H1 (cell line): Measurements from ENCODE around the gene ENTREP3. TPM values are rescaled to one million over a fixed set of nuclear protein-coding genes. Genes with fewer than 3 reads are reported as not detected.

Source experiments
- CTCF ChIA-PET: fragments of 300-600 bp; sonication (Branson Sonifier 250); formaldehyde crosslinking; loops from one replicate; lab custom pipeline; 2021; ENCODE audit not compliant: partially characterized antibody; lab: Charles Lee
- POLR2A ChIA-PET: fragments of 300-600 bp; sonication (Branson Sonifier 250); formaldehyde crosslinking; loops from one replicate; lab custom pipeline; 2021; ENCODE audit warnings: inconsistent platforms; ENCODE audit not compliant: partially characterized antibody; lab: Charles Lee
- DNase-seq, 2 experiments: peaks; one replicate each; pipeline versions ENCODE4 v3.0.0 to v3.0.0-alpha.2; 2010 to 2022; ENCODE audit warnings: low spot score in 2 of 2, low read depth in 1 of 2, mixed read lengths in 1 of 2
- FAIRE-seq: peaks from 2 replicates; lab custom pipeline; 2011; peaks lifted over from hg19 to GRCh38; lab: Jason Lieb, UNC
- H2AFZ ChIP-seq: 2 replicates; pipeline ENCODE4 v1.8.1; 2012; ENCODE audit warnings: low read length, inconsistent platforms
- H2AK5ac ChIP-seq: 2 replicates; pipeline ENCODE4 v1.6.1; 2013; ENCODE audit warnings: low read depth, low read length
- H2BK120ac ChIP-seq: replicated peaks from 2 replicates; pipeline ENCODE3; 2013; ENCODE audit warnings: low read depth, low read length, inconsistent platforms
- H2BK12ac ChIP-seq: 2 replicates; pipeline ENCODE4 v1.6.1; 2013; ENCODE audit warnings: low read depth, low read length
- H2BK15ac ChIP-seq: 2 replicates; pipeline ENCODE4 v1.6.1; 2013; ENCODE audit warnings: low read length
- H2BK20ac ChIP-seq: 2 replicates; pipeline ENCODE4 v1.6.1; 2013; ENCODE audit warnings: low read length
- H2BK5ac ChIP-seq: 2 replicates; pipeline ENCODE4 v1.6.1; 2013; ENCODE audit warnings: low read depth, low read length
- H3K14ac ChIP-seq: 2 replicates; pipeline ENCODE4 v1.6.1; 2013; ENCODE audit warnings: inconsistent platforms; ENCODE audit not compliant: insufficient read length
- H3K18ac ChIP-seq: 2 replicates; pipeline ENCODE4 v1.6.1; 2013; ENCODE audit warnings: low read length; ENCODE audit errors: extremely low read depth
- H3K23ac ChIP-seq: 2 replicates; pipeline ENCODE4 v1.6.1; 2013; ENCODE audit warnings: inconsistent platforms; ENCODE audit not compliant: insufficient read length
- H3K23me2 ChIP-seq: 2 replicates; pipeline ENCODE4 v1.6.1; 2013; ENCODE audit warnings: low read depth, low read length
- H3K27ac ChIP-seq: 2 replicates; pipeline ENCODE4 v1.6.1; 2011; ENCODE audit warnings: low read depth, low read length, inconsistent platforms
- H3K27me3 ChIP-seq, 4 experiments: replicated peaks in 1 of 4; 1 replicate in 1 of 4; 2 replicates in 3 of 4; pipeline versions ENCODE4 v1.6.1 to v1.8.1; 2011 to 2013; ENCODE audit warnings: low read length in 3 of 4, mild to moderate bottlenecking in 3 of 4, inconsistent platforms in 2 of 4, mixed read lengths in 2 of 4, moderate library complexity in 1 of 4; ENCODE audit not compliant: control insufficient read depth in 3 of 4, insufficient read depth in 3 of 4; ENCODE audit errors: extremely low read depth in 1 of 4
- H3K36me3 ChIP-seq, 4 experiments: 2 replicates each; pipeline versions ENCODE4 v1.6.1 to v1.8.1; 2011 to 2013; ENCODE audit warnings: mild to moderate bottlenecking in 4 of 4, low read length in 3 of 4, moderate library complexity in 2 of 4, control low read depth in 1 of 4, inconsistent platforms in 1 of 4; ENCODE audit not compliant: insufficient read depth in 4 of 4, control insufficient read depth in 2 of 4
- H3K4ac ChIP-seq: replicated peaks from 2 replicates; pipeline ENCODE3; 2013; ENCODE audit warnings: low read length, low read depth, mixed read lengths, inconsistent platforms; ENCODE audit not compliant: insufficient read length
- H3K4me1 ChIP-seq, 4 experiments: replicated peaks in 1 of 4; 1 replicate in 1 of 4; 2 replicates in 3 of 4; pipeline versions ENCODE4 v1.6.1 to v1.8.1; 2011 to 2013; ENCODE audit warnings: low read length in 3 of 4, inconsistent platforms in 2 of 4, mixed read lengths in 1 of 4; ENCODE audit not compliant: insufficient read depth in 4 of 4, control insufficient read depth in 3 of 4
- H3K4me2 ChIP-seq, 2 experiments: 2 replicates each; pipeline versions ENCODE4 v1.6.1 to v1.8.1; 2011 to 2013; ENCODE audit warnings: low read depth in 2 of 2, low read length in 2 of 2, control low read depth in 1 of 2, inconsistent platforms in 1 of 2, mild to moderate bottlenecking in 1 of 2; ENCODE audit not compliant: insufficient read depth in 1 of 2
- H3K4me3 ChIP-seq, 4 experiments: fragments of 200-600, 300-600 bp in 1 of 4; sonication (generic), shearing (Covaris generic), sonication (Bioruptor Twin) in 1 of 4; 2 replicates each; pipeline versions ENCODE4 v1.5.1 to v1.8.1; 2011 to 2016; ENCODE audit warnings: low read length in 4 of 4, low read depth in 3 of 4, control low read depth in 2 of 4, inconsistent platforms in 2 of 4, mild to moderate bottlenecking in 2 of 4, mixed read lengths in 1 of 4, moderate library complexity in 1 of 4; ENCODE audit not compliant: insufficient read depth in 2 of 4; ENCODE audit errors: extremely low read depth in 1 of 4
- H3K56ac ChIP-seq: replicated peaks from 2 replicates; pipeline ENCODE3; 2013; ENCODE audit warnings: low read depth, mild to moderate bottlenecking, mixed read lengths, low read length, inconsistent platforms; ENCODE audit not compliant: insufficient read length
- H3K79me1 ChIP-seq: 2 replicates; pipeline ENCODE4 v1.6.1; 2013; ENCODE audit warnings: low read depth, low read length, control low read depth
- H3K79me2 ChIP-seq, 2 experiments: 2 replicates each; pipeline versions ENCODE4 v1.6.1 to v1.8.1; 2012 to 2013; ENCODE audit warnings: low read length in 2 of 2, mild to moderate bottlenecking in 2 of 2, inconsistent platforms in 1 of 2; ENCODE audit not compliant: insufficient read depth in 2 of 2, control insufficient read depth in 1 of 2
- H3K9ac ChIP-seq, 4 experiments: replicated peaks in 1 of 4; 1 replicate in 1 of 4; 2 replicates in 3 of 4; pipeline versions ENCODE4 v1.6.1 to v1.8.1; 2011 to 2013; ENCODE audit warnings: low read depth in 3 of 4, low read length in 3 of 4, control low read depth in 2 of 4, mild to moderate bottlenecking in 2 of 4, moderate library complexity in 2 of 4, inconsistent platforms in 1 of 4; ENCODE audit errors: extremely low read depth in 1 of 4
- H3K9me3 ChIP-seq, 2 experiments: 2 replicates each; pipeline versions ENCODE4 v1.6.1 to v1.8.1; 2012 to 2013; ENCODE audit warnings: mild to moderate bottlenecking in 2 of 2, moderate library complexity in 2 of 2, control low read depth in 1 of 2, inconsistent platforms in 1 of 2, low read depth in 1 of 2, low read length in 1 of 2, mixed read lengths in 1 of 2; ENCODE audit not compliant: insufficient read depth in 2 of 2
- H4K20me1 ChIP-seq, 2 experiments: replicated peaks in 1 of 2; 2 replicates each; pipeline versions ENCODE3 to v1.8.1; 2011 to 2013; ENCODE audit warnings: inconsistent platforms in 2 of 2, low read length in 2 of 2, mild to moderate bottlenecking in 1 of 2; ENCODE audit not compliant: insufficient read depth in 2 of 2, control insufficient read depth in 1 of 2
- H4K5ac ChIP-seq: 2 replicates; pipeline ENCODE4 v1.6.1; 2013; ENCODE audit warnings: low read length, low read depth, mixed read lengths, inconsistent platforms; ENCODE audit not compliant: insufficient read length
- H4K8ac ChIP-seq: 2 replicates; pipeline ENCODE4 v1.8.0; 2013; ENCODE audit warnings: mild to moderate bottlenecking, moderate library complexity, low read length, inconsistent platforms; ENCODE audit not compliant: insufficient read depth; ENCODE audit errors: extremely low read depth
- H4K91ac ChIP-seq: replicated peaks from 2 replicates; pipeline ENCODE3; 2013; ENCODE audit warnings: low read length, mixed read lengths, inconsistent platforms; ENCODE audit not compliant: insufficient read length
- CBX5 ChIP-seq: fragments of 300-800, 300-1000 bp; sonication (generic); IDR thresholded peaks from 2 replicates; pipeline ENCODE4 v1.7.1; 2016; ENCODE audit warnings: antibody characterized with exemption, low read length, low read depth
- CBX8 ChIP-seq: fragments of 300-800, 300-1000 bp; sonication (generic); IDR thresholded peaks from 2 replicates; pipeline ENCODE4 v1.7.1; 2016; ENCODE audit warnings: low read depth, low read length, borderline replicate concordance
- EP300 ChIP-seq, 2 experiments: IDR thresholded peaks; 1 replicate in 1 of 2; 2 replicates in 1 of 2; pipeline ENCODE4 v1.6.1; 2011 to 2012; ENCODE audit warnings: low read depth in 2 of 2, low read length in 2 of 2, mild to moderate bottlenecking in 2 of 2, borderline replicate concordance in 1 of 2, inconsistent platforms in 1 of 2, moderate library complexity in 1 of 2
- SAP30 ChIP-seq: fragments of 300-600 bp; sonication (generic); IDR thresholded peaks from 2 replicates; pipeline ENCODE4 v1.7.1; 2012; ENCODE audit warnings: low read length, moderate library complexity, mild to moderate bottlenecking, inconsistent platforms; ENCODE audit not compliant: insufficient read depth, insufficient replicate concordance
- WGBS, 2 experiments: shearing (Covaris generic) in 1 of 2; methylation state at CpG; one replicate each; pipeline versions ENCODE4 v1.1.6 to v1.1.7; 2013 to 2015; ENCODE audit warnings: low lambda C conversion rate in 2 of 2, mixed read lengths in 2 of 2, inconsistent platforms in 1 of 2, low coverage in 1 of 2, missing lambda C conversion rate in 1 of 2; ENCODE audit not compliant: insufficient replicate concordance in 2 of 2, insufficient coverage in 1 of 2, insufficient read length in 1 of 2; ENCODE audit errors: extremely low coverage in 1 of 2, missing lambda C conversion rate in 1 of 2; 5-methylcytosine and 5-hydroxymethylcytosine counted together
- polyA plus RNA-seq, 7 experiments: library from polyadenylated mRNA; depleted of rRNA in 3 of 7; stranded (reverse) in 5 of 7; unstranded in 2 of 7; fragments of >200 nt in 5 of 7; fragments of 200-250 nt in 2 of 7; gene quantifications; 1 replicate in 5 of 7; 2 replicates in 1 of 7; 4 replicates in 1 of 7; pipeline versions ENCODE4 v1.2.1 to v1.2.3, GENCODE V29; 2011 to 2013; ENCODE audit warnings: missing spikeins in 2 of 7, mixed read lengths in 2 of 7
- total RNA-seq: library from RNA; stranded (reverse); fragmentation: NEBNext Ultra II Directional; extraction: Animal tissue kit (Norgen Biotek cat#: 25700); gene quantifications from 2 replicates; pipeline ENCODE4 v1.2.1, GENCODE V29; 2021

Gene ENTREP3
- total and polyA plus RNA-seq, 2 of the 8 experiments (the other 6 are each of a cell fraction or from before 2014, with no cell fraction given), result 22.8 to 52.2 TPM

GRCh38 chr1:155267373-155267772 lies 12.1 kb upstream of the ENTREP3 start:
- Histone ChIP-seq H3K79me1 (no peaks in the 10 kb centered on the region; the same call in none of the 2 replicates), H3K27ac (no peak overlapping the region), H2BK120ac (no peak overlapping the region), H3K14ac (no peak overlapping the region), H3K23ac (no peak overlapping the region), H3K4me1 (peaks cover 0 to 5% (median under 1%) of the 10 kb centered on the region in 4 experiments; a peak in 2 of 7 replicates), H3K4me2 (no peak overlapping the region), H2AK5ac (no peak overlapping the region), H3K4me3 (no peak overlapping the region), H2BK5ac (no peak overlapping the region), H2BK12ac (no peak overlapping the region), H3K56ac (no peak overlapping the region), H4K91ac (no peak overlapping the region), H4K20me1 (peaks cover 6 to 10% of the 10 kb centered on the region in 2 experiments), H2BK15ac (no peak overlapping the region), H3K27me3 (no peaks in the 10 kb centered on the region), H3K23me2 (0 out of 2 replicates have a peak, but pooled peaks cover 1% of the 10 kb centered on the region), H3K4ac (no peak overlapping the region), H3K36me3 (peaks cover 51 to 89% (median 76%) of the 10 kb centered on the region in 4 experiments), H3K18ac (no peak overlapping the region), H3K79me2 (peaks cover 5 to 20% of the 10 kb centered on the region in 2 experiments), H4K8ac (no peak overlapping the region), H2BK20ac (no peak overlapping the region), H3K9ac (no peak overlapping the region), H3K9me3 (no peaks in the 10 kb centered on the region), H2AFZ (no peak overlapping the region), H4K5ac (no peak overlapping the region)
- TF ChIP-seq EP300 (IDR thresholded peaks at IDR 0.05; ENCODE audit: borderline replicate concordance in 1 of 2, low read depth in 2 of 2, low read length in 2 of 2), result no peak
- TF ChIP-seq SAP30, result no peak
- no peak for TF ChIP-seq CBX8
- TF ChIP-seq CBX5, result no peak
- ChIA-PET CTCF (interaction anchor here (0.9 to 4.5 kb wide), 4 partner anchors 11 to 54 kb away, joined by 3 to 61 read pairs (median 10); partner anchors contain the start of gene RUSC1), POLR2A (interaction anchor here (0.5 to 2.8 kb wide), 11 partner anchors 11 to 584 kb away, joined by 3 to 11 read pairs (median 4); partner anchors contain the start of genes ENTREP3 and THBS3)
- no peak for FAIRE-seq
- 93% methylated on average over 2 of the region's 2 CpGs; no CpG with 5 or more reads in 1 of the 2 experiments for WGBS, 2 experiments
- no peak for DNase-seq
